ENCODE measurements around the gene TRAF7. TPM values are rescaled to one million over a fixed set of nuclear protein-coding genes. Genes with fewer than 3 reads are reported as not detected.

TRAF7 gene
- total and polyA plus RNA-seq, 2 of the 8 experiments (the other 6 are each of a cell fraction or from before 2014, with no cell fraction given), result 96.8 to 148 TPM

- no peak for TF ChIP-seq BACH1 (IDR thresholded peaks at IDR 0.05; ENCODE audit: low read length)
Measured at GRCh38 chr16:2166263-2167067, 10.9 kb downstream of the TRAF7 start (continued).
